ENCODE data around the gene PGAP3.
A peak's percentile ranks its signal among the peaks of the same experiment; 100 is the strongest.

The PGAP3 gene

GRCh38 chr17:39672522-39673334 is 15.1 kb downstream of the PGAP3 start:
- DNase-seq (ENCODE audit: low spot score), result no peak

- DNase-seq (ENCODE audit: low spot score), result peak; percentile 29
These were observed 16.0 kb downstream of the PGAP3 start for GRCh38 chr17:39671651-39672521.

GRCh38 chr17:39670746-39671145 is 17.1 kb downstream of the PGAP3 start:
- no peak for DNase-seq (ENCODE audit: low spot score)

GRCh38 chr17:39669897-39670735 is 17.7 kb downstream of the PGAP3 start:
- DNase-seq (ENCODE audit: low spot score), result no peak

- DNase-seq (ENCODE audit: low spot score), result no peak
These were observed 19.6 kb downstream of the PGAP3 start, which contains the start of gene PNMT for GRCh38 chr17:39667945-39668924. Gene PNMT (plus strand): TSS chr17:39668453. CDS start chr17:39668476, 23 bp downstream.

- DNase-seq (ENCODE audit: low spot score), result no peak
These were observed 20.5 kb downstream of the PGAP3 start for GRCh38 chr17:39667262-39667944.

GRCh38 chr17:39666601-39667261 is 21.1 kb downstream of the PGAP3 start:
- DNase-seq (ENCODE audit: low spot score), result peak; percentile 49

GRCh38 chr17:39666231-39666600 is 21.6 kb downstream of the PGAP3 start:
- DNase-seq (ENCODE audit: low spot score), result no peak

GRCh38 chr17:39665642-39666224 is 22.1 kb downstream of the PGAP3 start:
- no peak for DNase-seq (ENCODE audit: low spot score)

GRCh38 chr17:39664581-39665561 is 23.0 kb downstream of the PGAP3 start, which contains the start of gene TCAP:
Gene TCAP (plus strand): TSS chr17:39665349. CDS start chr17:39665360, 11 bp downstream.
- DNase-seq (ENCODE audit: low spot score), result no peak

- no peak for DNase-seq (ENCODE audit: low spot score)
These were observed 23.9 kb downstream of the PGAP3 start for GRCh38 chr17:39663688-39664580.

GRCh38 chr17:39663340-39663687 is 24.5 kb downstream of the PGAP3 start:
- DNase-seq (ENCODE audit: low spot score), result no peak

GRCh38 chr17:39662551-39663339 is 25.1 kb downstream of the PGAP3 start:
- DNase-seq (ENCODE audit: low spot score), result no peak

GRCh38 chr17:39661744-39662541 is 25.9 kb downstream of the PGAP3 start:
- no peak for DNase-seq (ENCODE audit: low spot score)

All from pons (tissue), 1 donor.